Glomerular visceral epithelial cell (primary cell): ENCODE measurements around the gene FSD2.
"Not testable (repeated sequence)": the region's sequence is repeated elsewhere in the genome, so short reads cannot be mapped to it uniquely, and the experiment has no call there.

Experiments
- DNase-seq: peaks from one replicate; pipeline ENCODE4 v3.0.0-alpha.2; 2016; ENCODE audit errors: extremely low spot score

FSD2 gene

GRCh38 chr15:82831894-82832600 is 26.2 kb upstream of the FSD2 start:
- DNase-seq, result peak; percentile 10

DNA sequence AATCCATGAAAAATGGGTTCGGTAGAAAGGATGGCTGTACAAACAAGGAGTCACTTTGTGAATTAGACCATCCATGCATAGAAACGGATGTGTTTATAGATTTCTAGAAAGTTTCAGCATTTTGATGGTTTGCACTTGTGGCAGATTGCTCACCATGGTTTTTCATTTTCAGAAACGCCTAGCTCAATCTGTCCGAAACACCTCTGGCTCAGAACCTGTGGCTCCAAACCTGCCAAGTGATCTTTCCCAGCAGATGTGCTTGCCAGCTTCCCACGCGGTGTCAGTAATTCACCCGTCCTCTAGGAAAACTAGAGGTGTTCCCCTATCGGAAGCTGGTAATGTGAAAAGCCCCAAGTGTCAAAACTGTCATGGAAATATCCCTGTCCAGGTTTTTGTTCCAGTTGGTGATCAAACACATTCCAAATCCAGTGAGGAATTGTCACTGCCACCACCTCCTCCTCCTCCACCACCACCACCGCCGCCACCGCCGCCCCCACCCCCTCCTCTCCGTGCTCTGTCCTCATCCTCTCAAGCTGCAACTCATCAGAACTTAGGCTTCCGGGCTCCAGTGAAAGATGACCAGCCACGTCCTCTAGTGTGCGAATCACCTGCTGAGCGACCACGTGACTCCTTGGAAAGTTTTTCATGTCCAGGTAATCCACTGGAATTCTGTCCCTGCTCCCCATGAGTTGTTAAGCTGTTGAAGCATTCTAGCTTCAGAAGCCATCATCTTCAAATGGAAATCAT is 24.7 kb upstream of the FSD2 start:
- DNase-seq, result peak; percentile 47

GRCh38 chr15:82829234-82829633 is 23.4 kb upstream of the FSD2 start:
- no peak for DNase-seq

DNA sequence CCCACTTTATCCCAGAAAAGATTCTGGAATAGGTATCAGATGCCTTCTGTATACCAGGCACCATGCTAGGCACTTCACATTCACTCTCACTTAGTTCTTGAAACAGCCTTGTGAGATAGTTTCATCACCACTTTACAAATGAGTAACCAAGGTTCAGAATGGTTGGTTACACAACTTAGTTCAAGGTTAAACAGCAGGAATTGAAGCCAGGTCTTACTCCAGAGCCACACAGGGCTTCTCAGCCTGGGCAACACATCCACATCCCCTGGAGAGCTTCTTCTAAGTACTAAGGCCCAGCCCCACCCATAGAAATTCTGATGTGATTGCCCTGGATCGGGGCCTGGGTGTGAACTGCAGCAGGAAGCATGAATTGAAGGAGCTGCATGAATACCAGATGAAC is 22.2 kb upstream of the FSD2 start:
- DNase-seq, result peak; percentile 45

DNA sequence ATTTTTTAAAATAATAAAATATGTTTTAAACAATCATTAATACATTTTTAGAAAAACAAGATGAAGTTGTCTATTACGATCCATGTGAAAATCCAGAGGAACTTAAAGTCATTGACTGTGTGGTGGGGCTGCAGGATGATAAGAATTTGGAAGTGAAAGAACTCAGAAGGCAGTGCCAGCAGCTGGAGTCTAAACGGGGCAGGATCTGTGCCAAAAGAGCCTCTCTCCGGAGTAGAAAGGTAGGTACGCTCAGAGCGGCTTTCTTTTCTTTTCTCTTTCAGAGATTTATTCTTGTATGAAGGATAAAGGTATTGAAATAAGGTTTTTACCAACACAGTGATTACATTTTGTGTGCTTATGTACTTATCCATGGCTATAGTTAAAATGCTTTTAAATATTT is 17.2 kb upstream of the FSD2 start:
- no peak for DNase-seq

- DNase-seq, result not testable (repeated sequence)
These were observed 16.0 kb upstream of the FSD2 start for GRCh38 chr15:82821851-82822250.

DNA sequence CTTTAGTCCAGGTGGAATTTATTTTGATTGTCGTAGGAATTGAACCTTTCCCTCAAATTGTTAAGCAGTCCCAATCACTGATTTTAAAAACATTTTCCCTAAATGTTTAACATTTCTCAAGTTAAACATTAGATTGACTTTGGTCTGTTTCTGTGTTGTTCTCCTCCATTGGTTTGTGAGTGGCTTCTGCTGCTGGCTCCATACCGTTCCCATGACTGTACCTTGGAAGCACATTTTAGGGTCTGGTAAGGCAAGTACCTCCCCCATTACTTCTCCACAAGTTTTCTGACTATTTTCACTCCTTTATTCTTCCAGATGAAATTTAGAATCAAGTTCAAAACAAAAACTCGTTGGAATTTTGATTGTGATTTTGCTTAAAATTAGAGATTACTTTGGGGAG is 15.5 kb upstream of the FSD2 start:
- peak; percentile 63 for DNase-seq

DNA sequence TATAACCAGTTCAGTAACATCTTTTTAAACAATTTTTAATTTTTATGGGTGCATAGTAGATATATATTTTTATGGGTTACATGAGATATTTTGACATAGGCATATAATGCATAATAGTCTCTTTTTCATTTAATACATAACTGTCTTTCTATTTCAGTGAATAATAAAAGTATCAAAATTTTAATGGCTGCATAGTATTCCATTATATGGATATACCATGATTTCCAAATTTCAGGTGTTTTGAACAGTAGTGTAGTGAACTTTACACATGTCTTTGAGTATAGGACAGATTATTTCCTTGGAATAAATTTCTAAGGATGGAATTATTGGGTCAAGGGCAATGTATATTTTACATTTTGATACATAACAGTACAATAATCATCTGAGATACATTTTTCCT is 14.3 kb upstream of the FSD2 start:
- DNase-seq, result no peak

- DNase-seq, result no peak
These were observed 7.1 kb upstream of the FSD2 start for GRCh38 chr15:82812994-82813393.

DNA sequence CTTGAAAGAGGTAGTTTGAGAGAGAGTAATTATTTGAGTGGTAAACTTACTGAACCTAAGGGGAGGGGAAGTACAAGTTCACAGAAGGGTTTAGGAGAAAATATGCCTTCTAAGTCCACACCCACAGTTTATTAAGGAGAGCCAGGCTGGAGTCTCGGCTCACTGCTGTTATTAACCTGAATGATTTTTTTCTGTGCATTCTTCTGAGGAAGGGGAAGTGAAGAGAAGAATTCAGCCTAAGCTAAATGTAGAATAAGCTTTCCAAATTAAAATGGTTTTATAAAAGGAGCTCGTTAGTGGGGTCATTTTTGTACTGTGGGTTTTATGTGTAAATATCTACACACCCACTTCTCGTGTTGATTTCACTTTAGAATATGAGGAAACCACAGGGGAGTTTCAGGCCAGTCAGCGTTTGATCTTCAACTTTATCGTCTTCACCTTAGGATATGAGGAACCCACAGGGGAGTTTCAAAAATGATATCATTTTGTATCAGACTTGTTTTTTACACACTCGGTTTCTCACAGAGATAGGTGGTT is 5.1 kb upstream of the FSD2 start:
- no peak for DNase-seq

DNA sequence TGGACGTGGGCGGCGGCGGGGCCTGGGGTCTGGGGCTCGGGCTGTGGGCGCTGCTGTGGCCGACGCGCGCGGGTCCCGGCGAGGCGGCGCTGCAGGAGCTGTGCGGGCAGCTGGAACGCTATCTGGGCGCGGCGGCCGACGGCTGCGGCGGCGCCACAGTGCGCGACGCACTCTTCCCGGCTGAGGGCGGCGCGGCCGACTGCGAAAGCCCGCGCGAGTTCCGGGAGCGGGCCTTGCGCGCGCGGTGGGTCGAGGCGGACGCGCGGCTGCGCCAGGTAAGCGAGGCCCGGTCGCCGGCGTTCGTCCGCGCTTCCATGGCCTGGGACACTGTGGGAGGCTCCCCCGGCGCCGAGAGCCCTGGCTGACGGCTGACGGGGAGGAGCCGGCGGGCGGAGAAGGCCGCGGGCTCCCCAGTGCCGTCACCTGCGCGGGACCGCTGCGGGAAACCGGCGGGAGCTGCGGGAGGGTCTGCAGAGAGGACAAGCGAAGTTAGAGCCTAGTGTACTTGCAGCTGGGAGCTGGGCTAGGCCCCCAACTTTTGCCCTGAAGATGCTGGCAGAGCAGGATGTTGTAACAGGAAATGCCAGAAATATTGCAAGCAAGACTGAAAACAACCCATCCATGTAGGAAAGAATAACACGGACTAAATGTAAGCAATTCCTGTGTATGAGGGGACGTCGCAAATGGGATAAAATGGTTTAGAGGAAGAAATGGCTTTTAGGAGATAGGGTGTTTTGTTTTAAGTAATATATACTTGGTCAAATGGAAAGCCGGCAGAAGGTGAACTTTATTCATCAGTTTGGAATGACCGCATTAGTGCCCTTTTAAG is 4.4 kb upstream of the FSD2 start:
- DNase-seq, result peak; percentile 50

DNA sequence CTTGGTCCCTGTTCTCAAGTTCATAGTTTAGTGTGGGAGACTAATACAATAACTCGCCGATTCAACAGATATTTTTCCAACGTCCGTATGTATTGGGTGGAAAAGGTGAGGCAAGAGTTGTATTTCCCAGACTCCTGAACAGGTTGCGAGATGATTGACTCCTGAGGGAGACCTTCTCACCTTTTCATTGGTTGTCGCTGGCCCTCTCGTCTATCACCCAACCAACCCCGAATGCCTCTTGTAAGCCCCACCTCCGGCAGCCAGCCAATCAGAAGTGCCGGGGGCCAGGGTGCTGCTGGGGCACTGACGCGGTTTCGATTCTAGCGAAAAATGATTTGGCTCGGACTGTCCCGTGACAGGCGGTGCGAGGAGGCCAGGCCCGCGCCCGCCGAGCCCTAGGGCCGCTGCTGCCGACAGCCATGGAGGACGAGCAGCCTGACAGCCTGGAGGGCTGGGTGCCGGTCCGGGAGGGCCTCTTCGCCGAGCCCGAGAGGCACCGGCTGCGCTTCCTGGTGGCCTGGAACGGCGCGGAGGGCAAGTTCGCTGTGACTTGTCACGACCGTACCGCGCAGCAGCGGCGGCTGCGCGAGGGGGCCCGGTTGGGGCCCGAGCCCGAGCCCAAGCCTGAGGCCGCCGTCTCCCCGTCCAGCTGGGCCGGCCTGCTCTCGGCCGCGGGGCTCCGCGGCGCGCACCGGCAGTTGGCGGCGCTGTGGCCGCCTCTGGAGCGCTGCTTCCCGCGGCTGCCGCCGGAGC is 3.6 kb upstream of the FSD2 start, which contains the start of gene WHAMM:
Gene WHAMM (plus strand): TSS at position 321 of the 753 bp plus-strand sequence. CDS start 99 bp downstream, at position 420.
- DNase-seq, result peak; percentile 99

DNA sequence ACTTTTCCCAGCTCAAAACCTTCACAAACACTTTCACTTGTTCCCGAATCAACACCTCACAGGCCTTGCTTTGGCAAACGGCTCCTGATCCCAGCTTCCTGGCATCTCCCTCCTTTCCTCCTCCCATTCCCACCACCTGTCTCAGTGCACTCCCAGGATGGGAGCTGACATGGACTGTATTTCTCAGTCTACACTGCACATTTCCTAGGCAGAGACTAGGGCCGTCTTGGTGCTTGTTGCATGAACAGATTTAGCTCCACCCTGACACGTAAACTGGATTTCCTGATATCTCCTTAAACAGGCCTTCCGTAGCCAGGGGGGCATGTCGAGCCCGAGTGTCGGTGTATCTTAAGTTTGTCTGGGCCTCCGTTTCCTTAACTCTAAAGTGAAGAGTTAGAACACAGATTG is 2.8 kb upstream of the FSD2 start:
- no peak for DNase-seq

- DNase-seq, result no peak
These were observed 2.2 kb upstream of the FSD2 start for GRCh38 chr15:82807920-82808633.

GRCh38 chr15:82804575-82804949 is 1.3 kb downstream of the FSD2 start:
- no peak for DNase-seq

DNA sequence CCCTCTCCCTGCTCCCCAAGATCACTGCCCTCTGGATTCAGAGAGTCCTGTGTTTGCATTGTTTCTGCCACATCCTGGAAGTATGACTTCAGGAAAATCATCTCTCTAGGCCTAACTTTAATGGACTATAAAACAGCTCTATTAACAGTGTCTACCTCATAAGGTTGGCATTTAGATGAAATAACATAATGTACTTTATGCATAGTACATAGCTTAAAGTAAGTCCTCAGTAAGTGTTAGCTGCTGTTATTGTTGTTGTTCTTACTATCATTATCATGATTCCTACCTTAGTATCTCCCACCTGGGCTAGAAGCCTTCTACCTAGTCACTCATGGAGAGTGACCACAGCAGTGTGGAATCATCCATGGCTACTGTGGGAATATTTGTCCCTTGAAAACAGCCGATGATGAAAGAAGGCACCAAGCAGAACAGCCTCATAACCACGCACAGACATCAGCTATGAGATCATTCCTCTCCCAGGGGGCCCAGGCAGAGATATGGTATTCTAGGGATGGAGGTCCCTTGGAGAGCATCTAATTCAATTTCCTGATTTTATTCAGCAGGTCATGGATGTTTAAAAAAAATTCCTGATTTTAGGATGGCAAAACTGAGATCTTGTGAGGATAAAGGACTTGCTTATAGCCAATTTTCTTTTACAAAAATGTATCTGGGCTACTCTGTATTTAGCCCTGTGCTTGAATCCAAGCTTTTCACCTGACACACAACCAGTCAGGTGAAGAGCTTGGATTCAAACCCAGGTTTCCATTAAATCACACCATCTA is 1.9 kb downstream of the FSD2 start:
- DNase-seq, result peak; percentile 66

GRCh38 chr15:82802497-82802896 is 3.4 kb downstream of the FSD2 start:
- no peak for DNase-seq

GRCh38 chr15:82799183-82799841 is 6.6 kb downstream of the FSD2 start:
- DNase-seq, result no peak

- DNase-seq, result no peak
These were observed 7.2 kb downstream of the FSD2 start for GRCh38 chr15:82798531-82799166.
